Cardiac muscle cell (in vitro differentiated cells and primary cell): ENCODE data around the gene ALDOA. TPM values are rescaled to one million over a fixed set of nuclear protein-coding genes. Genes with fewer than 3 reads are reported as not detected.

ENCODE experiments used
- DNase-seq, 2 donors: peaks; one replicate each; pipeline versions ENCODE4 v3.0.0 to v3.0.0-alpha.2; 2010 to 2017; ENCODE audit warnings: low read depth in 1 of 2, low spot score in 1 of 2
- H3K27ac ChIP-seq: fragments of 200-600 bp; sonication (generic); 2 replicates; pipeline ENCODE4 v1.5.1; 2016
- H3K27me3 ChIP-seq: fragments of 200-600 bp; sonication (generic); 2 replicates; pipeline ENCODE4 v1.6.0; 2016; ENCODE audit warnings: control low read depth
- H3K36me3 ChIP-seq: fragments of 200-600 bp; sonication (generic); 2 replicates; pipeline ENCODE4 v1.5.1; 2016; ENCODE audit warnings: control low read depth
- H3K4me1 ChIP-seq: fragments of 200-600 bp; sonication (generic); 2 replicates; pipeline ENCODE4 v1.8.1; 2017; ENCODE audit warnings: low read depth, mild to moderate bottlenecking, mixed run types
- H3K4me3 ChIP-seq: fragments of 200-600 bp; sonication (generic); 2 replicates; pipeline ENCODE4 v1.5.1; 2016; ENCODE audit warnings: mild to moderate bottlenecking
- H3K9me3 ChIP-seq: fragments of 200-600 bp; sonication (generic); 2 replicates; pipeline ENCODE4 v1.5.1; 2017; ENCODE audit warnings: low read depth, mild to moderate bottlenecking, control low read depth
- CTCF ChIP-seq: IDR thresholded peaks from 2 replicates; pipeline ENCODE4 v1.5.1; 2012; ENCODE audit warnings: low read depth, mild to moderate bottlenecking, low read length
- polyA plus RNA-seq: library from polyadenylated mRNA; unstranded; fragments of >200 nt; fragmentation: Nextera tagmentation; extraction: Ambion mirVana; gene quantifications from 2 replicates; pipeline ENCODE4 v1.2.1, GENCODE V29; 2016
- total RNA-seq: library from RNA; depleted of rRNA; stranded (reverse); fragments of >200 nt; gene quantifications from 2 replicates; pipeline ENCODE4 v1.2.3, GENCODE V29; 2016

The ALDOA gene
- total and polyA plus RNA-seq, 2 experiments from 2014 or later: 3,852 to 6,816 TPM

- Histone ChIP-seq H3K4me1 (no peaks in the 10 kb centered on the region), H3K4me3 (no peak overlapping the region), H3K27ac (no peak overlapping the region), H3K27me3 (no peaks in the 10 kb centered on the region), H3K36me3 (no peaks in the 10 kb centered on the region), H3K9me3 (no peaks in the 10 kb centered on the region)
- DNase-seq: no peak
- TF ChIP-seq CTCF: no peak
Observed at GRCh38 chr16:30046588-30046987, 19.0 kb upstream of the ALDOA start.

GRCh38 chr16:30049871-30050270 is 15.7 kb upstream of the ALDOA start:
- Histone ChIP-seq H3K4me3 (no peak overlapping the region), H3K4me1 (peaks cover 4% of the 10 kb centered on the region), H3K27me3 (no peaks in the 10 kb centered on the region), H3K9me3 (no peaks in the 10 kb centered on the region), H3K27ac (no peak overlapping the region), H3K36me3 (no peaks in the 10 kb centered on the region)
- TF ChIP-seq CTCF: no peak
- DNase-seq: no peak

GRCh38 chr16:30051518-30051917 is 14.0 kb upstream of the ALDOA start:
- Histone ChIP-seq H3K27ac (no peak overlapping the region), H3K9me3 (no peaks in the 10 kb centered on the region), H3K36me3 (no peaks in the 10 kb centered on the region), H3K27me3 (no peaks in the 10 kb centered on the region), H3K4me3 (no peak overlapping the region), H3K4me1 (peaks cover 4% of the 10 kb centered on the region)
- no peak for TF ChIP-seq CTCF
- peak in 1 of 2 donors; percentile 60 for DNase-seq

DNA sequence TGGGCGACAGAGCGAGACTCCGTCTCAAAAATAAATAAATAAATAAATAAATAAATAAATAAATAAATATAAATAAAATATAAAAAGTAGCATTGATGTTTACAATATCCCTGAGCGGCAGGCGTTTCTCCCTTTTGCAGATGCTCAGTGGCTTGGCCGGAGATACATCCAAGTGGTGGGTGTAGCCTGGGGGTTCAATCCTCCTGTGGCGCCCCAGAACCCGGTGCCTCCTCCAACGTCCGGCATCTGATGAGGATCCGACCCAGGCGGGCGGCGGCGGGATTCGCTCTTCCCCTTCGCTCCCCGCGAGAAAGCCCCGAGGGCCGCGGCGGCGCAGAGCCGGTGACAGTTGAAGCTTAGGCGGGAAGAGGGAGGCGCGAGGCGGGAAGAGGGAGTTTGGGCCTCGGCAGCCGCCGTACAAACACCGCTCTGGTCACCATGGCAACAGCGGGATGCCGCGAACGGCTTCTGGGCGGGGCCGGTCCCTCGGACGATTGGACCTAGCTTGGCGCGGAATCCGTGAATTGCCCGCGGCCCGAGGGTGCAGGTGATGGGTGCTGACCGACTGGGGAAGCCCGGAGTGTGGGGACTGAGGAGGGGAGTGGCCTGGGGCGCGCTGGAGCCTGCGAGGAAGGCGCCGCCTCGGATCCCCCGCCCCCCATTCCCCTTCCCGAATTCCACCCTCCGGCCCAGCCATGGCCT is 12.7 kb upstream of the ALDOA start:
- TF ChIP-seq CTCF: no peak
- Histone ChIP-seq H3K27me3 (no peaks in the 10 kb centered on the region), H3K36me3 (no peaks in the 10 kb centered on the region), H3K4me1 (peaks cover 4% of the 10 kb centered on the region), H3K4me3 (peak overlapping the region; percentile 65), H3K27ac (no peak overlapping the region), H3K9me3 (no peaks in the 10 kb centered on the region)
- peak; percentile 92 to 95 for DNase-seq

DNA sequence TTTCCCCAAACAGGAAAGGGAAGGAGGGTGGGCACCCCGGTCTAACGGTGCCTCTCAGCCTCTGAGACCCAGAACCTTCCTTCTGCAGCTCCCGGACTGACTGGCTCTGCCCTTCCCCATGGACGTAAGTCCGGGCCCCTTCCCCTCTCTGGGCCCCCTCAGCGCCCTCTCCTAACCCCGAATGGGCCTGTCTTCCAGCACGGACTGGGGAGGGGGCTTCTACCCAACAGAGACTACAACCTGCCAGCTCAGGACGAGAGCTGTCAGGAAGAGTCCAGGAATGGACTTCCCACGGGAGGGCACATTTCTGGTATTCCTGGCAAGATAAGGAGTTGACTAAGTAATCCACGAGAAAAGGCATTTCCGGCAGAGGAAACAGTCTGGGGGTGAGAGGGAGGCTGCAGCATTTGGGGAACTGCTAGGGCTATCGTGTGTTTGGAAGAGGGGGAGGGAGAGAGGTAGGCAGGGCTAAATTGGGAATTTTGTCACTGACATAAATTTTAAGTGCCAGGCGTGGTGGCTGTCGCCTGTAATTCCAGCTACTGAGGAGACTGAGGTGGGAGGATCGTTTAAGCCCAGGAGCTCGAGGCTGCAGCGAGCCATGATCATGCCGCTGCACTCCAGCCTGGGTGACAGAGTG is 12.1 kb upstream of the ALDOA start:
- H3K27me3 ChIP-seq: no peaks in the 10 kb centered on the region
- H3K9me3 ChIP-seq: no peaks in the 10 kb centered on the region
- no peak overlapping the region for H3K27ac ChIP-seq
- H3K4me1 ChIP-seq: peaks cover 4% of the 10 kb centered on the region
- TF ChIP-seq CTCF: no peak
- peak in 1 of 2 donors; percentile 77 for DNase-seq
- peak overlapping the region; percentile 65 for H3K4me3 ChIP-seq
- H3K36me3 ChIP-seq: no peaks in the 10 kb centered on the region
